Activated CD8-positive, alpha-beta memory T cell treated with anti-CD3 and anti-CD28 coated beads for 24 hours (primary cell): ENCODE results near the gene ASB12.
"Not testable (repeated sequence)": the region's sequence is repeated elsewhere in the genome, so short reads cannot be mapped to it uniquely, and the experiment has no call there.

Source experiments
- DNase-seq: peaks from one replicate; pipeline ENCODE4 v3.0.0-alpha.2; 2020

ASB12 gene, protein sequence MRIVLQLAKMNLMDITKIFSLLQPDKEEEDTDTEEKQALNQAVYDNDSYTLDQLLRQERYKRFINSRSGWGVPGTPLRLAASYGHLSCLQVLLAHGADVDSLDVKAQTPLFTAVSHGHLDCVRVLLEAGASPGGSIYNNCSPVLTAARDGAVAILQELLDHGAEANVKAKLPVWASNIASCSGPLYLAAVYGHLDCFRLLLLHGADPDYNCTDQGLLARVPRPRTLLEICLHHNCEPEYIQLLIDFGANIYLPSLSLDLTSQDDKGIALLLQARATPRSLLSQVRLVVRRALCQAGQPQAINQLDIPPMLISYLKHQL

DNA sequence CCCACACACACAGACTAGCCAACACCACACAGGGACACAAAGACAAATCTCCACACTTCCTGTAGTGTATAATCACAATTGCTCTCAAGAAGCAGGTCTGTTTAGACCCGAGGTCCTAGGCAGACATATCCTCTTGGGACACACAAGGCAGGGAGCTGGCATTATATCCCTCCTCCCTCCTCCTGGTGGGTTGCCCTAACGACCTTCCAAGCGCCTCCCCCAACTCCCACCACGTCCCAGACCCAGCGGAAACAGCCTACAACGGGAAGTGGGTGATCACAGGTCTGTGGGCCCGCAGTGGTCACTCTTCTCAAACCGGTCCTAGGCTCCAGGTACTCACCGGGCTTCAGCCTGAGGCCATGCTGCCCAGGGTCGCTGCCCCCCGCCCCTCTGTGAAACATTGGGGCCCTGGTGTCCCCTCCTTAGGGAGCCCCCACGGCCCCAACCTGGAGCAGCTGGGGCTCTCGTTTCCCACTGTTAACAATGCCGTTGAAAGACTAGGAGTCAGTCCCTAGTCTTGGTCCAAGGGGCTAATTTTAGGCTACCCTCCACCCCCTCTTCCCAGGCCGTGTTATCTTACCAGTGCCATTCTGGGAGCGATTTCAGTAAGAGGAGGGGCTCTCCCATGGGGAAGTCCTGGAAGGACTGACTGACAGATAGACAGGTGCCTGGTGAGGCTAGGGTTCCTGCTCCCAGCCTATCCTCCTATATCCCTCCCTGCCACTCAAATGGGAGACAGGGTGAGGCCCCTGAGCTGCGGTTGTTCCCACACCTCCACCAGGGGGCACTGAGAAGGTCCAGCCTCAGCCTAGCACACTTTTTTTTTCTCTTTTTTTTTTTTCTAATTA, at the start of gene ASB12:
Gene ASB12 (minus strand): TSS at position 485 of the 848 bp plus-strand sequence. CDS start 4,957 bp downstream, outside the sequence.
- DNase-seq, result no peak

DNA sequence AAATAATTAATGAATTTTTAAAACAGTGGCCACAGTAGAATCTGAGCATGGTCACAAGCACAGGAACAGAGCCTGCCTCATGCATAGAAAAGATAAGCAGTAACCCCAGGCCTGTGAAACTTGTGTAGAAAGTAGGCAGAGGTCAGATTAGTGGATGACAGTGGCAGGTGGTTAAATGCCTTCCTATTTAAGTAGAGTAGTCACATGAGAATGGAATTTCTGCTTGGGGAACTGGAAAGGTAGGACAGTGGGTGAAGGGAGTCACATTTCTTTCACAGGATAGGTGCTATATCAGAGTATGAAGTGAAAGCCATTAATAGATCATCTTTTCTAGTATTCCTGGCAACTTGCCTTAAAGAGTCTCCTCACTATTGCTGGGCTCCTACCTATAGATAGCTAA, 34.9 kb upstream of the ASB12 start:
- no peak for DNase-seq

DNA sequence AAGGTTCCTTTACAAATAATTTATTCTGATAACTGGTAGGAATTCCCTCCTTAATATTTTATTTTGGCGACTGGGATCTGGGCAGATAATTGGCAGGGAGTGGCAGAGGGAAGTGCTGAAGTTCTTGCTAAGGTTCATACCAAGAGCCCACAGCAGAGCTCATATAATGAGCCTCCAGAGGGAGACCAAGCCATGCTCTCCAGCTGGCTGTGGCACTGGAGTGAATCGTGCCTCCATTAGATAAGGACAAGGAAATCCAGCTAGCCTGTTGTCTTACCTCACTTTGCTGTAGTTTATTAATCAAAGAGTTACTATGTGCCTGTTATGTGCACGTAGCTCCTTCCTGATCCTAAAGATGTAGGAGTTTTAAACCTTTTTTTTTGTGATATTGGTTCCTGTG, 1.3 kb downstream of the ASB12 start:
- DNase-seq, result no peak

DNA sequence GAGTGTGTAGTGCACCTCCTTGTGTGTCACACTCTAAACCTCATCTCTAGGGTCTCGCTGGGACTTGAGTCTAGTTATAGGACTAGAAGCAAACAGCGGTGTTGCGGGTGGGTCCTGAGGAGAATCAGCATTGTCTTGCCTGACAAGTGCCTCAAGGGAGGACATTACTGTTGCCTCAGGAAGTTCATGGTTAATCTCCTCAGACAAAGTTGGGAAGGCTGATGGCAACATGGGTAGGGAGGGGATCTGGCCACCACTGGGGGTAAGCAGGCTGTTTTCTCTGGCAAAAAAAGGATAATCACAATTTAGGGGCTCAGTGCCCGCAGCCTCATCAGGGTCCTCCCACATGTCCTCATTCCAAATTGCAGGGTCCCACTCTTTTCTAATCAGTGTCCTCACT, 12.4 kb downstream of the ASB12 start:
- DNase-seq, result no peak

DNA sequence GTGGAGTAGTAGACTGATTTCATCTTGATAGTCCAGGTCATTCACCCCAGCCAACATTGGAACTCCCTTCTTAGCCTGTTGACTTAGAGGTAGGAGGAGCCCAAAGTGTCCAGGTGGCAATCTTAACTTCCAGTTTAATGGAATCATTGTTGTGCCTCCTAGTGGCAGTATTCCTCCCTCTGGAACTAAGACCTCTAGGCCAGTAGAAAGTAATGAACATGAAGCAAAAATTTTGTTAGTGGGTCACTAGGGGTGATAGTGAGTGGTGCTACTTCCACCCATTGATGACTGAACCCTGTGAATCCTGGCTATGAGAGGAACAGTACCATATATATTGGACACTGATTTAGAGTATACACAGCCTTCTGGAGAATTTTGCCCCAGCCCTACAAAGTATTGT, 16.4 kb downstream of the ASB12 start:
- DNase-seq, result not testable (repeated sequence)

DNA sequence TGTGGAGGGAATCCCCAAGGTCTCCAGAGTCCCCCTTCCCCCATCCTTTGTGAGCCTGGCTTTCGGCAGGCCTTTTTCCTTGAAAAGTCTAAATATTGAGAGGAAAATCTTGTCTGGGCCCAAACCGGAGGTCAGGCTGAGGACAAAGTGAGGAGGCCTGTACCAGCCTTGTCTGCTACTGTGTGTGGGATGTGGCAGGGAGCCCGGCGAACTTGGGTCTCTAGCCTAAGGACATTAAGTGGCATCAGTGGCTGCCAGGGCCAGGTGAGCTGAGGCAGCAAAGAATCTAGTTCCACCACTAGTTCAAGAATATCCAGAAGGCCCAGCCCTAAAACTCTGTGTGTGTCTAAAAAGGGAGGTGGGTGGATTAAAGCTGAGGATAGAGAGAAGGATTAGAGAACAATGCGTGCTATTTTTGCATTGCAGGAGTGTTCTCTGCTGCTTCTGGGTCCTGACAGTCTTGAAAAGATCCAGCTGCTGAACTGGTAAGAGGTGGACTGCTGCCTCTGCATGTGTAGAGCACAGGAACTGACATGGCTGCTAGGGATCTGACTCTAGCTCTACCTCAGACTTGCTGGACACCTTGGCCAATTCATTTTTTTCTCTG, 23.7 kb downstream of the ASB12 start:
- no peak for DNase-seq

DNA sequence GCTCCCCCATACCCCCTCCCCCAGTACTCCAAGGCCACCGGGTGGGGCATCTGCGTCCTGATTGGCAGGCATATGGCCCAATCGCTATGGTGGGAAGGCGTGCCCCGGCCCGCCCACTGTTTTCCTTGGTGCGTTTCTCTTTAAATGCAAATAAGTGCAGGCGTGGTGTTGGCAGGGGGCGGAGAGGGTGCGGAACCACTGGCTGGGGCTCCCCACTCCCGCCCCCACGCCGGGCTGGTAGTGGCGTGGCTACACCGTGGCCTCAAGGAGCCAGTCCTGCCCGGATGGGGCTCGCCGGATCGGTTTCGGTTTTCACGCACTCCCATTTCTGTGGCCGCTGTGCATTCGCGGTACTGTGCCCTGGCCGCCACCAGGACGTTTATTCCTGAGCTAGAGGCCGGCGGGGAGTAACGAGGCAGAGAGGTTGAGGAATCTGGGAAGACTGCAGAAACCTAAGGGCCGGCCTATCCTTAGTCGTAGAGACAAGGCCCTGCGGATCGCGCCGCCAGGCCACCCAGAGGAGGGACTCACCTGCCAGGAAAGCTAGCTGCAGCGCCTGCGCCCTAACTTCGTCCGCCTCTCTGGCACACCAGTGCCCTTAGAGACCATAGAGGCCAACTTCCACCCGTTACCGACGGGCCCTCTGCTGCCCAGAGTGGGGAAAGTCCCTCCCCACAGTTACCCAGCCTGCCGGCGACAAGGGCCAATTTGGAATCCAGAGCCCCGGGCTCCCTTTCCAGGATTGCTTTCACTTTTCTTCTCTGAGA, 24.5 kb downstream of the ASB12 start:
- peak; percentile 93 for DNase-seq

DNA sequence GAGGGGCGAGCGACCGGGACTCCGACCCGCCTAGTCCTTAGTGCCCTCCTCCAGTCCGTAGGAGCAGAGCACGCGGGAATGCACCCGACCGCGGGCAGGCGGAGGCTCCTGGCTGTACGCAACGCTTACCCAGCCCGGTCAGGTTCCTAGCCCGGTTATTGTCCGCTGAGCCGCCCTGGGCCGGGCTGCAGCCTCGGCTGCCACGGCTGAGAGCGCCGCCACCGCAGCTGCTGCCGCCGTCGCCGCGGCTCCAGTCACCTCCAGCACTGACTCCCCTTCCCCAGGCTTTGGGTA, 25.0 kb downstream of the ASB12 start, which contains the start of gene AMER1:
Gene AMER1 (minus strand): TSS at position 268 of the 294 bp plus-strand sequence. CDS start 12,422 bp downstream, outside the sequence.
- DNase-seq, result no peak

DNA sequence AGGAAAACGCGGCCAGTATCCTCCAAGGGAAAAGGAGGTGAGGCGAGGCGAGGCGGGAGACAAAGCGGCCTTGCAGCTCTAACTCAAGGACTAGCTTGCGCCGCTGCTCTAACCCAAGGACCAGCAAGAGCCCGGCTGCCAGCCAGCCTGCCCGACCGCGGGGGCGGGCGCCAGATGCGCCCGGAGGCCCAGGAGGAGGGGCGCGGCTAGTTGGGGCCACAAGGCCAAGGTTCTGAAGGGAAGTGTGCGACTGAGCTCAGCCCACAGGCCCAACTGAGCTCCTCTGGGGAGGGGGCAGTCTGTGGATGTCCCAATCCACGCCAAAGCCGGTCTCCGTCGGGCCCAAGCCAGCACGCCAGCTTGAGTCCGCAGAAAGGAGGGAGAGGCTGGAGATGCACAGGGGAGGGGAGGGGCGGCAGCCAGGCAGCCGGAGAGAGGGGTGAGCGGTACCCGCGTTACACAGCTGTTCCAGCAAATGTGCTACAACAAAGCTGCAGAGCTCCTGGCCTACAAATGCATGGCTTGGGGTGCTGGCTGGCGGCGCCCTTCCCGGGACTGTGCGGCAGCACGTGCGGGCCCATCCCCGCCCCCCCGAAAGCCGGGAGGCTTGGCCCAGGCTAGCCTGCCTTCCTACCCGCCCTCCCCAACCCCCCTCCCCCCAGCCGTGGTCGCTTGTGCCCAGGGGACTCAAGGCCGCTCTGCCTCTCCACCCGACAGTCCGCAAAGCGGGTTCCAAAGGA, 25.5 kb downstream of the ASB12 start:
- DNase-seq, result peak; percentile 69

DNA sequence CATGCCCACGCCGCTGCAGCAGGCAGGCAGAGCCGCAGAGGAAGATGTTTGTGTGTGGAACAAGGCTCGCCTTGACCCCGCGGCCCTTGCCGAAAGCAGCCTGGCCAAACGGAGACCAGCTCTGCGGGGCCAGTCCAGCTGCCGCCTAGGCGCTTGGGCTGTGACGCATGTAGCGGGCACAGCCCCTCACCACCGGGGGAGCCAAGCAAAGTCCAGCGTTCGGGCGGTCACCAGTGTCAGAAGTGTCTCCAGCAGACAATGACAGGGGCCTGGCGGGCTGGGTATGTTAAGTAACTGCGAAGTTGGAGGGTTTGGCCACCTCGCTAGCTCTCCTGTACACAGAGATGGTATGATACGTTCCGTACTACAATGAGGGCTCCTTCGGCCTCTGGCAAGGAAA, 26.2 kb downstream of the ASB12 start:
- DNase-seq, result no peak

DNA sequence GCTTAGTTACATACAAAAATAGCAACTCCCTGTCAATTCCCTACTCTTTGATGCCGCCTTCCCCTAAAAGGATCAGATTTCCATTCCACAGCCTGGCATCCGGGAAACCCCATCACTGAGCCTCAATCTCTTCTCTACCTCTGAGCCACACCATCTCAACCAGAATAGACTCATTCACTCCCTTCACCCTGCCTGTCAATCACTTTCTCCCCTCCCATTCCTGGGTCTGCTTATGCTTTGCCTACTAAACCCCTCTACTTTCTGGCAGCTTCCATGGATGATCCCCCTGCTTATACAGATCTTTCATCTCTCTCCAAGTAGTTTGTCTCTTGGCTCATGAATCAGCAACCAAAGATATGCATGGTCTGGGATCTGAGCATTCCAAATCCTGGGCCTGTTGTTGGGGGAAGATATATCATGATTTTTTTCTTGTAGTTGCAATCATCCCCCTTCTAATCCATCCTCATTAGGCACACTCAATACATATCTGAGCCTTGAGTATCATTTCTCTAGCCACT, 27.5 kb downstream of the ASB12 start:
- no peak for DNase-seq

DNA sequence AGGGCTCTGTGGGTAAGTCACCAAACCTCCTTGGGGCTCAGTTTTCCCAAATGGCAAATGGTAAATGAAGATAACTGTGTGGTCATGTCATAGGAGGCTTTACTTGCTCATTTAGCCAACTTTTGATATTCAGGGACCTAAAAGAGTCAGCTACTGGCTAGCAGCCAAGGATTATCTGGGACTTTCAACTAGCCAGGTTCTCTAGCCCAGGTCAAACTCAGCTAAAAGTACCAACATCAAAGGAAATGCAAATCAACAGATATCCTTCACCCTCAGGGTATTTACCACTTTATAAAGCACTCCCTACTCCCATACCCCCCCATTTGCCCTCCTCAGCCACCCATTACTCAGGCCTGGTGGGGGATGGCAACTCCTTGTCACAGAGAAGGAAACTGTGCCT, 32.4 kb downstream of the ASB12 start:
- DNase-seq, result no peak

DNA sequence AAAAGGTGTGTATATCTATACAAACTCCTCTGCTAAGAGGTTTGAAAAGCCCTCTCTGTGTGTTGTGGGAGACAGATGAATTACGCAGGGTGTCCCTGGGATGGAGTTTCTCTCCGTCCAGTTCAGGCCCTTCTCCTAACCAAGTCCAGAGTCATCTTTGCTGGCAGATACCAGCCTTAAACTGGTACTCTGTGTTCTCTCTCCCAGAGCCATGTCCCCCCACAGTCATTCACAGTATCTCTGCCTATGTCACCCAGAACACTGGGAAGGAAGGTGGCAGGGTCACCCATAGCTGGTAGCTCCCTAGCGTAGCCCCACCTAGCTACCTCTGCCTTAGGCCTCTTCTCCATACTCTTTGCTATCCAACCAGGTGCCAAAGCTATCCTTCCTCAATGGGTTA, 33.8 kb downstream of the ASB12 start:
- DNase-seq, result no peak

DNA sequence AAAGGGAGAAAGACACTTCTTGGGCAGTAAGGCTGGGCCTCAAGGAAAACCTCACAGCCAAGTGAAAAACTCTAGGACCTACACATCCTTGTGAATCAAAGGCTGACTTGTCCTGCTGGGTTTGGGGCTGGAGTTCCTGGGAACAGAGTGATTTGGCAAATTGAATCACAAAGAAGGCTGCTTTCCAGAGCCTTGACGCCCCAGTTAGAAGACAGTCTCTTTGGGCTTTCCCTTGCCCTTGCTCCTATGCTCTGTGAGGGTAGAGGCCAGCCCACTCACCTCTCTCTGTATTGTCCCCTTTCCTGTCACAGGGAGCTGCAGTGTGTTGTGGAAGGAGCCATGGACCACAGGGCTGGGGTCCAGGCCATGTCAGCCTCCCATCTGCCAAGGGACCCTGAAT, 34.5 kb downstream of the ASB12 start:
- no peak for DNase-seq

DNA sequence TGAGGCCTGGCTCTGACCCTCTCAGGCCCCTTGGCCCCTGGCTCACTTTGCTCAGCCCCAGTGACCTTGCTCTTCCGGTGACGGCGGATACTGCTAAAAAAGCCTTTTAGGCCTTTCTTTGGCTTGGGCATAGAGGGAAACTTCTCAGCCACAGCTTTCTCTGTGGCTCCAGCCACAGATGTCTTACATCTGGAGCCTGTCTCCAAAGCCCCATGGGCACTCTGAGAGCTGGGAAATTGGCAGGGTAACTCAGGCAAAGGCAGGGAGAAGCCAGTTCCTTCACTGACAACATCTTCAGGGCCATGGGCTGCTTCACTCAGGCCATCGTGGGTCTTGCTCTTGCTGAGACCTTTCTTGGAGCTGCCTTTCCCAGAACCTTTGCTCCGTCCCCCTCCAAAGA, 37.7 kb downstream of the ASB12 start:
- DNase-seq, result no peak

DNA sequence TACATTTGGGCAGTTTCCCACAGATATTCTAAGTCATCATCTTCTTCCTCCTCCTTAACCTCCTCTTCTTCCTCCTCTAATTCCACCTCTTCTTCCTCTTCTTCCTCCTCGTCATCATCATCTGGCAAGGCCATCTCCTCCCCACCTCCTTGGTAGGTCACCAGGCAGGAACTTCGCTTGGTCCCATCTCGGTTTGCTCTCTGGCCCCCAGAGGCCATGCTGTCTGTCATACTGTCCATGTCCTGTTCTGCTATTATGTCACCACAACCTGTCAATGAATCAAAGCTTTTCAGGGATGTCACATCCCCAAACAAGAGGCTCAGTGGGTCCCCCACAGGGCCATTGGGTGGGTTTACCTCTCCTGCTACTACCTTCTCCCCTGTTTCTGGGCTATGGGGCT, 38.4 kb downstream of the ASB12 start:
- peak; percentile 38 for DNase-seq

DNA sequence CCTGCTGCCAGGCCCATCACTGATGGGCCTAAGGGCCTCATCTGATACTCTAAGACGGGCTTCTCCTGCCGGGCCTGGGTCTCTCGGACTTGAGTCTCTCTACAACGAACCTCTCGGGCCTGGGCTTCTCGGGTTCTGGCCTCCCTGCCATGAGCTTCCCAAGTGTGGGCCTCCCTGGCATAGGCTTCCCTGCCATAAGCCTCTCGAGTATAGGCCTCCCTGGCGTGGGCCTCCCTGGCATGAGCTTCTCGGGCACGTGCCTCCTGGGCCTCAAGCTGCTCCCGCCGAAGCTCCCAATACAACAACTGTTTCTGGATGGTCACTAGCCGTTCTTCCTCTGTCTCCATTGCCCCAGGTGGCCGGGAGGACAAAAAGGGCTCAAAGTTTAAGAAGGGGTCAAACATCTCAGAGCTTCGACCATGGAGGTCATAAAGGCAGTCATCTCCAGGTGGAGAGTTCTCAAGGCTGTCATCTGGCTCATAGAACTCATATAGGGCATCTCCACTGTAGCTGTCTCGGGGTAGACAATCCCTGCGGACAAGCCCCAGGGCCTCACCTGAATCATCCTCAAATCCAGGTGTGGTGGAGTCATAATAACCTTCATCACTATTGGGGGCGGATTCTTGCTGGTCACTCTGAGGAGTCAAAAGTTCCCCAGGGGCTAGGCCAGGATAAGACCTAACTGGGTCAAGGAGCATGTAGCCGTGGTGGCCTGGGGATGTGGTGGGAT, 39.0 kb downstream of the ASB12 start:
- peak; percentile 42 for DNase-seq

DNA sequence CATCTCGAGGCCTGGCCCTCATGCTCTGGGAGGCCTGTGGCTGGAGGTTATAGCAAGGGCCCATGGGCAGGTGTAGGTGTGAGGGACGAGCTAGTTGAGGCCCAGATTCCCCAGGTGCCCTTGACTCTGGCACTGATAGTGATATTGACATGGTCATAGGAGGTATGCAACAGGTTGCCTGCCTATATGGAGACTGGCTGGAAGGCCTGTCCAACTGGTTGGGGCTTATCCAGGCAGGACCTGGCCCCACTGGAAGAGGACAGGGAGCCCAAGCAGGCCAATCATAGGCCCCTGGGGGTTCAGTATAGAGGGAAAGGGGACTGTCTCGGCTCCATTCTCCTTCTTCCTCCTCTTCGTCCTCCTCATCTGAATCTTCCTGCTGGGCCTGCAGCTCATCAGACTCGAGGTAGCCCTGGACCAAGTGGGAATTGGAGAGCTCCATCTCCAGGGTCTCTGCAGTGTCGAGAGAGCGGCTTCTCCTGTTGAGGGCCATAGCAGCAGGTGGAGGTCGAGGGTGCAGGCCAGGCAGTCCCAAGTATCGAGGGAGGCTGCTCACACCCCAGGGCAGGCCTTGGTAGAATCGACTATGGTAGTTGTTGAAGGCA, 40.2 kb downstream of the ASB12 start:
- peak; percentile 32 for DNase-seq

DNA sequence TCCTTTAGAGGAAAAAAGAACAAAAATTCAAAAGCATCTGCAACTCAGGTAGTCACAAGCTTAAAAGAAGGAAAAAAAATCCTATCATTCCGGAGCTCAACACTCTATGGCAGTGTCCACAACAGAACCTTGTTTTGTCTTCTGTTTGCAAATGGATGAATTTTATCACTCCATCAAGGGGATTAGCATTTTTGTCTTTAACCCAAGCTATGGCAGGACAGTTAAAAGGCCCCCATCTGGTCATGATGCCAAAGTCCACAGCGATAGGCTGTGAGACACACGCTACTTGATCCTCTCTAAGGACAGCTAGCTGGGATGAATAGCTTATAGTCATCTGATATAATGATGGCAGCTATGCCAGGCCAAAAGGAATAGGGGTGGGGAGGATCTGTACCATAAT, 41.5 kb downstream of the ASB12 start:
- DNase-seq, result no peak

DNA sequence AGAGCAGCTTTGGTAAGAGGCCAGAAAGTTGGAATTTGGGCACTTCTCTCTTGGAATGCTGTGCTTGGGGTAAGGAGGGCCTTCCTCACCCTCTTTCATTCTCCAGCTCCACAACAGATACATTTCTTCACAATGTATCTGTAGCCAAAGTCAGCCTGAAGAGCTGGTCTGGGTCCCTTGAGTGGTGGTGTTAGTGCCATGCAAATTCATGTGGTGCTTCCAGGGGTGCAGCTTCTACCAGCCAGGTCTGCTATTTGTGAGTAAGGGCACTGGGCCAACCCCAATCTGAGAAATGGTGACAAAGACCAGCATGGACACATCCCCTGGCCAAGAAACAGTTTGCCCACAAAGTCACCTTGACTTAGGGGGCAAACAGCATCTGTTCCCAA, 42.7 kb downstream of the ASB12 start:
- no peak for DNase-seq
